GM23338 (cell line): ENCODE data around the gene VWA3B. TPM values are rescaled to one million over a fixed set of nuclear protein-coding genes. Genes with fewer than 3 reads are reported as not detected.

Experiments used
- ATAC-seq: fragments of 200-7000 bp; cut with Tn5 transposase; 3 replicates; pipeline ENCODE4 v1.9.1; 2020
- DNase-seq: peaks from one replicate; pipeline ENCODE4 v3.0.0-alpha.2; 2015; ENCODE audit warnings: low spot score
- H2AFZ ChIP-seq: fragments of 200-600 bp; sonication (generic); 2 replicates; pipeline ENCODE4 v1.8.0; 2016; ENCODE audit warnings: antibody characterized with exemption, mild to moderate bottlenecking, moderate library complexity
- H3F3A ChIP-seq: fragments of 200-600 bp; sonication (generic); replicated peaks from 2 replicates; pipeline ENCODE4 v1.8.0; 2017; ENCODE audit warnings: antibody characterized with exemption, mixed run types, low read depth
- H3K27ac ChIP-seq: fragments of 200-600 bp; sonication (generic); 2 replicates; pipeline ENCODE4 v1.6.1; 2016; ENCODE audit warnings: low read depth
- H3K27me3 ChIP-seq: fragments of 200-600 bp; sonication (generic); 2 replicates; pipeline ENCODE4 v1.8.0; 2016; ENCODE audit warnings: mild to moderate bottlenecking, mixed run types, moderate library complexity; ENCODE audit not compliant: insufficient read depth
- H3K36me3 ChIP-seq: fragments of 200-600 bp; sonication (generic); 2 replicates; pipeline ENCODE4 v1.8.0; 2016; ENCODE audit warnings: mild to moderate bottlenecking; ENCODE audit not compliant: insufficient read depth
- H3K4me1 ChIP-seq: fragments of 200-600 bp; sonication (generic); 2 replicates; pipeline ENCODE4 v1.8.0; 2016; ENCODE audit warnings: mild to moderate bottlenecking, moderate library complexity; ENCODE audit not compliant: insufficient read depth
- H3K4me2 ChIP-seq: fragments of 200-600 bp; sonication (generic); 2 replicates; pipeline ENCODE4 v1.7.1; 2017; ENCODE audit warnings: mixed run types
- H3K4me3 ChIP-seq: fragments of 200-600 bp; sonication (generic); 2 replicates; pipeline ENCODE4 v1.6.1; 2016; ENCODE audit warnings: mixed run types
- H3K79me2 ChIP-seq: fragments of 200-600 bp; sonication (generic); replicated peaks from 2 replicates; pipeline ENCODE4 v1.8.0; 2017; ENCODE audit warnings: mild to moderate bottlenecking; ENCODE audit not compliant: insufficient read depth
- H3K9me2 ChIP-seq: fragments of 200-600 bp; sonication (generic); 2 replicates; pipeline ENCODE4 v1.8.0; 2017; ENCODE audit not compliant: insufficient read depth
- H4K20me1 ChIP-seq: fragments of 200-600 bp; sonication (generic); replicated peaks from 2 replicates; pipeline ENCODE4 v1.8.0; 2017; ENCODE audit warnings: mild to moderate bottlenecking; ENCODE audit not compliant: insufficient read depth
- H3K27ac Mint-ChIP-seq: 2 replicates; pipeline ENCODE4 v1.8.0; 2020; ENCODE audit warnings: inconsistent platforms, mild to moderate bottlenecking, moderate library complexity, mixed read lengths
- H3K27me3 Mint-ChIP-seq: 3 replicates; pipeline ENCODE4 v1.8.0; 2022; ENCODE audit warnings: low read depth, mild to moderate bottlenecking, moderate library complexity, mixed read lengths, inconsistent platforms; ENCODE audit not compliant: insufficient read depth, poor library complexity
- H3K36me3 Mint-ChIP-seq: 3 replicates; pipeline ENCODE4 v1.8.0; 2021; ENCODE audit warnings: low read depth, mild to moderate bottlenecking, inconsistent platforms, moderate library complexity, mixed read lengths
- H3K4me1 Mint-ChIP-seq: 3 replicates; pipeline ENCODE4 v1.8.0; 2020; ENCODE audit warnings: mild to moderate bottlenecking, inconsistent platforms, mixed read lengths
- H3K4me3 Mint-ChIP-seq: 3 replicates; pipeline ENCODE4 v1.8.0; 2021; ENCODE audit warnings: moderate library complexity, mild to moderate bottlenecking, inconsistent platforms, mixed read lengths
- H3K9me3 Mint-ChIP-seq: 3 replicates; pipeline ENCODE4 v1.8.0; 2020; ENCODE audit warnings: moderate library complexity, mild to moderate bottlenecking, inconsistent platforms, mixed read lengths
- CREB1 ChIP-seq: fragments of 250-450 bp; sonication (Bioruptor Pico); IDR thresholded peaks from 2 replicates; pipeline ENCODE4 v1.5.0; 2020; ENCODE audit warnings: low read depth, mild to moderate bottlenecking, moderate library complexity
- EZH2 ChIP-seq: fragments of 200-600 bp; sonication (generic); IDR thresholded peaks from one replicate; pipeline ENCODE4 v1.8.0; 2017; ENCODE audit warnings: antibody characterized with exemption, mild to moderate bottlenecking, low read depth; ENCODE audit not compliant: unreplicated experiment
- JUNB ChIP-seq: IDR thresholded peaks from one replicate; pipeline ENCODE4 v1.6.1; 2016; ENCODE audit warnings: antibody characterized with exemption; ENCODE audit not compliant: unreplicated experiment
- POLR2AphosphoS5 ChIP-seq: IDR thresholded peaks from 2 replicates; pipeline ENCODE4 v1.6.1; 2016; ENCODE audit warnings: antibody characterized with exemption, low read depth
- STAT1 ChIP-seq: IDR thresholded peaks from one replicate; pipeline ENCODE4 v1.6.1; 2016; ENCODE audit warnings: antibody characterized with exemption; ENCODE audit not compliant: unreplicated experiment
- ZNF114 ChIP-seq: fragments of 250-450 bp; sonication (Bioruptor Pico); IDR thresholded peaks from 2 replicates; pipeline ENCODE4 v1.5.0; 2020; ENCODE audit warnings: mild to moderate bottlenecking, moderate library complexity
- polyA plus RNA-seq: library from polyadenylated mRNA; unstranded; fragments of >200 nt; fragmentation: Nextera tagmentation; extraction: Ambion mirVana; gene quantifications from 2 replicates; pipeline ENCODE4 v1.2.1, GENCODE V29; 2016
- total RNA-seq: library from RNA; depleted of rRNA; stranded (reverse); fragments of >200 nt; shearing (Covaris generic); gene quantifications from 2 replicates; pipeline ENCODE4 v1.2.3, GENCODE V29; 2014
- TF ChIP-seq, protein P1 (sequence below): IDR thresholded peaks from one replicate; pipeline ENCODE4 v1.6.1; 2018; ENCODE audit warnings: antibody characterized with exemption; ENCODE audit not compliant: unreplicated experiment
- TF ChIP-seq, protein P2 (sequence below), 2 experiments: fragments of 200-600 bp in 1 of 2; sonication (generic) in 1 of 2; conservative IDR thresholded peaks; 2 replicates each; pipeline versions ENCODE4 v1.5.1 to v1.6.1; 2016 to 2017; ENCODE audit warnings: antibody characterized with exemption in 2 of 2, low read depth in 2 of 2, mild to moderate bottlenecking in 2 of 2, moderate library complexity in 1 of 2

The VWA3B gene
- total and polyA plus RNA-seq, 2 experiments from 2014 or later: not detected

DNA sequence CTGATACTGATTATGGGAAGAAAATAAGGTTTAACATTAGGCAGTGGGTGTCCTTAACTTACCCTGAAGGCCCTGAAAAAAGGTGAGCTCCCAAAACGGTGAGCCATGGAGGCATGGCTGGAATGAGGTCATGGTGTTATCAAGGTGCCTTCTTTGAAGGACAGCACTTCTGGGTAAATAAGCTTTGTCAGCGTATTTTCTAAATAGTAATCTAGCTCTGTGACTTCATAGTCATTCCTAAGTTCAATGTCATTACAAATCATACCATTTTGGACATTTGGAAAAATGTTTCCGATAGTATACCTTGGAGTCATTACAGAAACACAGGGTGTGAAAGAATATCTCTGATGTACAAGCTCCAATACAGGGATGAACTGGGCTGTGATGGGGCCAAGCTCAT, 224.1 kb downstream of the VWA3B start (continued):
- TF ChIP-seq, protein P1, sequence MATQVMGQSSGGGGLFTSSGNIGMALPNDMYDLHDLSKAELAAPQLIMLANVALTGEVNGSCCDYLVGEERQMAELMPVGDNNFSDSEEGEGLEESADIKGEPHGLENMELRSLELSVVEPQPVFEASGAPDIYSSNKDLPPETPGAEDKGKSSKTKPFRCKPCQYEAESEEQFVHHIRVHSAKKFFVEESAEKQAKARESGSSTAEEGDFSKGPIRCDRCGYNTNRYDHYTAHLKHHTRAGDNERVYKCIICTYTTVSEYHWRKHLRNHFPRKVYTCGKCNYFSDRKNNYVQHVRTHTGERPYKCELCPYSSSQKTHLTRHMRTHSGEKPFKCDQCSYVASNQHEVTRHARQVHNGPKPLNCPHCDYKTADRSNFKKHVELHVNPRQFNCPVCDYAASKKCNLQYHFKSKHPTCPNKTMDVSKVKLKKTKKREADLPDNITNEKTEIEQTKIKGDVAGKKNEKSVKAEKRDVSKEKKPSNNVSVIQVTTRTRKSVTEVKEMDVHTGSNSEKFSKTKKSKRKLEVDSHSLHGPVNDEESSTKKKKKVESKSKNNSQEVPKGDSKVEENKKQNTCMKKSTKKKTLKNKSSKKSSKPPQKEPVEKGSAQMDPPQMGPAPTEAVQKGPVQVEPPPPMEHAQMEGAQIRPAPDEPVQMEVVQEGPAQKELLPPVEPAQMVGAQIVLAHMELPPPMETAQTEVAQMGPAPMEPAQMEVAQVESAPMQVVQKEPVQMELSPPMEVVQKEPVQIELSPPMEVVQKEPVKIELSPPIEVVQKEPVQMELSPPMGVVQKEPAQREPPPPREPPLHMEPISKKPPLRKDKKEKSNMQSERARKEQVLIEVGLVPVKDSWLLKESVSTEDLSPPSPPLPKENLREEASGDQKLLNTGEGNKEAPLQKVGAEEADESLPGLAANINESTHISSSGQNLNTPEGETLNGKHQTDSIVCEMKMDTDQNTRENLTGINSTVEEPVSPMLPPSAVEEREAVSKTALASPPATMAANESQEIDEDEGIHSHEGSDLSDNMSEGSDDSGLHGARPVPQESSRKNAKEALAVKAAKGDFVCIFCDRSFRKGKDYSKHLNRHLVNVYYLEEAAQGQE: no peak
- no peak for TF ChIP-seq EZH2

- Histone ChIP-seq H3K4me1 (peaks cover 2% of the 10 kb centered on the region), H3K4me2 (no peak overlapping the region), H4K20me1 (no peaks in the 10 kb centered on the region; the same call in 1 of the 2 replicates), H3K36me3 (no peaks in the 10 kb centered on the region), H3K27ac (no peak overlapping the region), H3K4me3 (no peak overlapping the region), H3F3A (no peaks in the 10 kb centered on the region), H3K27me3 (no peaks in the 10 kb centered on the region), H3K9me2 (0 out of 2 replicates have a peak, but pooled peaks cover 3% of the 10 kb centered on the region), H2AFZ (peak overlapping the region; percentile 83), H3K79me2 (no peaks in the 10 kb centered on the region)
- Mint-ChIP-seq H3K9me3 (0 out of 3 replicates have a peak, but pooled peaks cover 2% of the 10 kb centered on the region), H3K27ac (no peak overlapping the region), H3K4me1 (peaks cover 20% of the 10 kb centered on the region), H3K27me3 (peaks cover 8% of the 10 kb centered on the region), H3K36me3 (peaks cover 2% of the 10 kb centered on the region; the same call in 1 of the 3 replicates), H3K4me3 (no peak overlapping the region)
- DNase-seq: peak; percentile 61
- TF ChIP-seq, protein P2, sequence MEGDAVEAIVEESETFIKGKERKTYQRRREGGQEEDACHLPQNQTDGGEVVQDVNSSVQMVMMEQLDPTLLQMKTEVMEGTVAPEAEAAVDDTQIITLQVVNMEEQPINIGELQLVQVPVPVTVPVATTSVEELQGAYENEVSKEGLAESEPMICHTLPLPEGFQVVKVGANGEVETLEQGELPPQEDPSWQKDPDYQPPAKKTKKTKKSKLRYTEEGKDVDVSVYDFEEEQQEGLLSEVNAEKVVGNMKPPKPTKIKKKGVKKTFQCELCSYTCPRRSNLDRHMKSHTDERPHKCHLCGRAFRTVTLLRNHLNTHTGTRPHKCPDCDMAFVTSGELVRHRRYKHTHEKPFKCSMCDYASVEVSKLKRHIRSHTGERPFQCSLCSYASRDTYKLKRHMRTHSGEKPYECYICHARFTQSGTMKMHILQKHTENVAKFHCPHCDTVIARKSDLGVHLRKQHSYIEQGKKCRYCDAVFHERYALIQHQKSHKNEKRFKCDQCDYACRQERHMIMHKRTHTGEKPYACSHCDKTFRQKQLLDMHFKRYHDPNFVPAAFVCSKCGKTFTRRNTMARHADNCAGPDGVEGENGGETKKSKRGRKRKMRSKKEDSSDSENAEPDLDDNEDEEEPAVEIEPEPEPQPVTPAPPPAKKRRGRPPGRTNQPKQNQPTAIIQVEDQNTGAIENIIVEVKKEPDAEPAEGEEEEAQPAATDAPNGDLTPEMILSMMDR (conservative IDR thresholded peaks at IDR 0.05; ENCODE audit: low read depth in 2 of 2): peak; percentile 57 to 73
- TF ChIP-seq JUNB (no peak), STAT1 (no peak), POLR2AphosphoS5 (no peak), CREB1 (no peak), ZNF114 (CRISPR knock-in tag) (no peak)
- peak; percentile 80 for ATAC-seq
Measured at GRCh38 chr2:98311771-98312545, 225.0 kb downstream of the VWA3B start.
